Thoracic aorta (tissue), 2 donors: ENCODE measurements around the gene UBE2H. TPM values are rescaled to one million over a fixed set of nuclear protein-coding genes. Genes with fewer than 3 reads are reported as not detected.

Source experiments
- ATAC-seq: fragments of 150-250 bp; one replicate; pipeline ENCODE4 v1.8.0; 2017; ENCODE audit warnings: low read depth; ENCODE audit not compliant: insufficient number of reproducible peaks, low FRiP score
- DNase-seq: peaks from one replicate; pipeline ENCODE4 v3.0.0-alpha.2; 2020; ENCODE audit warnings: low spot score
- H3K27ac ChIP-seq, 2 donors: fragments of 200-600 bp; sonication (generic); 1 replicate in 1 of 2; 2 replicates in 1 of 2; pipeline ENCODE4 v1.5.1; 2016; ENCODE audit warnings: mild to moderate bottlenecking in 2 of 2, moderate library complexity in 2 of 2
- H3K27me3 ChIP-seq: fragments of 200-600 bp; sonication (generic); replicated peaks from 2 replicates; pipeline ENCODE4 v1.6.0; 2016; ENCODE audit warnings: mild to moderate bottlenecking; ENCODE audit not compliant: insufficient read depth
- H3K36me3 ChIP-seq: fragments of 200-600 bp; sonication (generic); one replicate; pipeline ENCODE4 v1.5.1; 2016
- H3K4me1 ChIP-seq, 2 donors: fragments of 200-600 bp; sonication (generic); 1 replicate in 1 of 2; 2 replicates in 1 of 2; pipeline versions ENCODE4 v1.5.1 to v1.6.0; 2016; ENCODE audit warnings: low read depth in 2 of 2, mild to moderate bottlenecking in 1 of 2; ENCODE audit not compliant: control insufficient read depth in 1 of 2
- H3K4me3 ChIP-seq: fragments of 200-600 bp; sonication (generic); 2 replicates; pipeline ENCODE4 v1.5.1; 2016; ENCODE audit warnings: mild to moderate bottlenecking
- H3K9me3 ChIP-seq: fragments of 200-600 bp; sonication (generic); 2 replicates; pipeline ENCODE4 v1.5.1; 2016
- total RNA-seq, 2 donors: library from RNA; depleted of rRNA; stranded (reverse); fragments of >200 nt; gene quantifications; one replicate each; pipeline versions ENCODE4 v1.1.0 to v1.2.3, GENCODE V29; 2016
- TF ChIP-seq, protein P1 (sequence below): fragments of 200-600 bp; sonication (generic); IDR thresholded peaks from one replicate; pipeline ENCODE4 v1.5.1; 2019; ENCODE audit warnings: antibody characterized with exemption

UBE2H gene
- total RNA-seq = 100 to 1,000 TPM; 136 to 158 TPM

DNA sequence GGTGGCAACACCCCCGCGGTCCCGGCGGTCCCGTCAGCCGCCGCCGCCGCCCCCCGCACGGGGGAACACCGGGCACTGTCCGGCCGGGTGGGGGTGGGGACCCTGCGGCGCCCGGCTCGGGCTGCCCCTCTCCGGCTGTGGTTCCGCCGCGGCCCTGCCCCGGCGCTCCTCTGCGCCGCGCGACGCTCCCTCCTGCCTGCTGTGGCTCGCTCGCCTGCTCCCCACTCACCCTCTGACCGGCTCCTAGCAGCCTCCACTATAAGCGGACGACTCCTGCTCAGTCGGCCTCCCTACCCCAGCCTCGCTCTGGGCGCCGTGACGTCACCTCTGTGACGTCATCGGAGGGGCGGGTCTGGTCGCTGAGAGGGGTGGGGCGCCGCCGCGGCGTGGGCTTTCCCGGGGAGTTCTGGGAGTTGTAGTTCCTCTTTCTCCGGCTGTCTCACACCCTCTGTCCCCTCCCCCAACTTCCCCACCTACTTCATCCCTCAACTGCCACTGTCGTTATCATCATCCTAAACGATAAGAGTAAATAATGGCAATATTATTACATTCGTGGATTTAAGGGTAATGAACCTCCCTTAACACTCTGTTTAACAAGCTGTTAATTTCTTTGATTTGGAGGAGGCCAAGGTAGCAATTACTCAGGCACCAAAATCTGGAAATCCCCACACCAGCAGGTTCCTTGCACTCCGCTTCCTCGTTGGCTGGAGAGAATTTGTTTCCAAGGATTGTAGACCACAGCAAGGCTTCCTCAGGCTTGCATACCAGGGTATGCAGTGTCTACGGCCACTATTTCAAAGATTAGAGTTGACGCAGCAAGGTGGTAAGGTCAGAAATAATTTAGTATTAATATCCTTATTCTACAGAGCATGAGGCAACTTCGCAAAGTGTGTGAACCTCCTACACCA lies at the start of gene UBE2H:
Gene UBE2H (minus strand): TSS at position 308 of the 908 bp plus-strand sequence. CDS start 405 bp downstream, outside the sequence.
- DNase-seq (peak; percentile 49), ATAC-seq (peak; percentile 85)
- TF ChIP-seq, protein P1, sequence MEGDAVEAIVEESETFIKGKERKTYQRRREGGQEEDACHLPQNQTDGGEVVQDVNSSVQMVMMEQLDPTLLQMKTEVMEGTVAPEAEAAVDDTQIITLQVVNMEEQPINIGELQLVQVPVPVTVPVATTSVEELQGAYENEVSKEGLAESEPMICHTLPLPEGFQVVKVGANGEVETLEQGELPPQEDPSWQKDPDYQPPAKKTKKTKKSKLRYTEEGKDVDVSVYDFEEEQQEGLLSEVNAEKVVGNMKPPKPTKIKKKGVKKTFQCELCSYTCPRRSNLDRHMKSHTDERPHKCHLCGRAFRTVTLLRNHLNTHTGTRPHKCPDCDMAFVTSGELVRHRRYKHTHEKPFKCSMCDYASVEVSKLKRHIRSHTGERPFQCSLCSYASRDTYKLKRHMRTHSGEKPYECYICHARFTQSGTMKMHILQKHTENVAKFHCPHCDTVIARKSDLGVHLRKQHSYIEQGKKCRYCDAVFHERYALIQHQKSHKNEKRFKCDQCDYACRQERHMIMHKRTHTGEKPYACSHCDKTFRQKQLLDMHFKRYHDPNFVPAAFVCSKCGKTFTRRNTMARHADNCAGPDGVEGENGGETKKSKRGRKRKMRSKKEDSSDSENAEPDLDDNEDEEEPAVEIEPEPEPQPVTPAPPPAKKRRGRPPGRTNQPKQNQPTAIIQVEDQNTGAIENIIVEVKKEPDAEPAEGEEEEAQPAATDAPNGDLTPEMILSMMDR = no peak
- Histone ChIP-seq H3K36me3 (no peaks in the 10 kb centered on the region), H3K27me3 (no peaks in the 10 kb centered on the region), H3K27ac (peak within 1 kb of the TSS; percentile 94 to 98), H3K9me3 (no peaks in the 10 kb centered on the region), H3K4me3 (peak within 1 kb of the TSS; percentile 89), H3K4me1 (peaks cover 13 to 21% of the 10 kb centered on the region in 2 donors)

DNA sequence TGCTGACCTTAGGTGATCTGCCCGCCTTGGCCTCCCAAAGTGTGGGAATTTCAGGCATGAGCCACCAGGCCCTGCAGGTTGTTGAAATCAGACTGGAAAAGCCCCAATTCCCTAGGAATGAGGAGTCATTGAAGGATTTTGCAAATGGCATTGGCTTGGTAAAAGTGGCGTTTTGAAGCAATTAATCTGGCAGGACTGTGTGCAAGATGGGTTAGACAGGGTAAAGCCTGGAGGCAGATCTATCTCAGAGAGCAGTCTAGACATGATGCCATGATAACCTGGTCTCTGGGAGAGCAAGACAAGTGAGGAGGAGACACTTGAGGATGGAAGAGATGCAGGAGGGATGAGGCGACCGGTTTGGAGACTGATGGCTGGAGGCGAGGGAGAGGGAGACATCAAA lies 45.7 kb upstream of the UBE2H start:
- H3K9me3 ChIP-seq = no peaks in the 10 kb centered on the region
- no peaks in the 10 kb centered on the region for H3K27me3 ChIP-seq
- TF ChIP-seq, protein P1 = no peak
- no peaks in the 10 kb centered on the region for H3K36me3 ChIP-seq
- ATAC-seq = no peak
- DNase-seq = no peak
- H3K4me1 ChIP-seq = no peaks in the 10 kb centered on the region
- no peak overlapping the region for H3K27ac ChIP-seq
- H3K4me3 ChIP-seq = no peak overlapping the region

DNA sequence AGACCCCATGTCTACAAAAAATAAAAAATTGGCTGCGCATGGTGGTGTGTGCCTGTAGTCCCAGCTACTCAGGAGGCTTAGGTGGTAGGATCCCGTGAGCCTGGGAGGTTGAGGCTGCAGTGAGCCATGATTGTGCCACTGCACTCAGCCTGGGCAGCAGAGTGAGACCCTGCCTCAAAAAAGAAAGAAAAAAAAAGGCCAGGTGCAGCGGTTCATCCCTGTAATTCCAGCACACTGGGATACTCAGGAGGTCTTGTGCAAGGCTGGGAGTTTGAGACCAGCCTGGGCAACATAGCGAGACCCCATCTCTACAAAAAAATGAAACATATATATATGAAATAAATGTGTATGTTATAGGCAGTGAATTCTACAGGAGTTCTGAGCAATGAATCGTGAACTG lies 44.5 kb upstream of the UBE2H start:
- no peaks in the 10 kb centered on the region for H3K4me1 ChIP-seq
- DNase-seq (no peak), ATAC-seq (no peak)
- no peaks in the 10 kb centered on the region for H3K9me3 ChIP-seq
- no peak overlapping the region for H3K4me3 ChIP-seq
- H3K27me3 ChIP-seq = no peaks in the 10 kb centered on the region
- H3K27ac ChIP-seq = no peak overlapping the region
- TF ChIP-seq, protein P1 = no peak
- H3K36me3 ChIP-seq = no peaks in the 10 kb centered on the region

DNA sequence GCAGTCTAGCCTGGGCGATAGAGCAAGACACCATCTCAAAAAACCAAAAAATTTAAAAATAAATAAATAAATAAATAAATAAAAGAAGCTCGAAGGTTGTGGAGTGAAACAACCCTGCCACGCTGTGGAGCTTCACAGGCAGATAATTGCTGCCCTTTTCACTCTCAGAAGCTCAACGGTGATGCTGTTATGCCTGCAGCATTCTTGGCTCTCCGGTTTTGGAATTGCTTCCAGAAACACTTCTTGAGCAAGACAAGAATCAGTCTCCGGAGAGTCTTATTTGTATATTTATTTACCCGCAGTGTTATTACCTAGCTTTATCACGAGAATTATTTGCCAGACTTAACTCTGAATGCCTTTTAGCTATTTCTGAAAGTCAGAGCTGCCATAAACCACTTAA lies 40.5 kb upstream of the UBE2H start:
- no peak for ATAC-seq

More for the DNA sequence above, 40.5 kb upstream of the UBE2H start:
- no peak for DNase-seq
- H3K27me3 ChIP-seq = no peaks in the 10 kb centered on the region
- TF ChIP-seq, protein P1 = no peak
- no peak overlapping the region for H3K27ac ChIP-seq
- H3K9me3 ChIP-seq = no peaks in the 10 kb centered on the region
- H3K4me3 ChIP-seq = no peak overlapping the region
- no peaks in the 10 kb centered on the region for H3K4me1 ChIP-seq
- no peaks in the 10 kb centered on the region for H3K36me3 ChIP-seq
